Ishikawa (cell line): ENCODE data around the gene WWOX.

Source experiments
- CEBPB ChIP-seq: IDR thresholded peaks from 2 replicates; pipeline ENCODE4 v1.6.1; 2012
- CREB1 ChIP-seq: IDR thresholded peaks from 2 replicates; pipeline ENCODE4 v1.6.1; 2012; ENCODE audit warnings: low read depth
- EGR1 ChIP-seq: IDR thresholded peaks from 2 replicates; pipeline ENCODE4 v1.6.1; 2012
- EP300 ChIP-seq: IDR thresholded peaks from 2 replicates; pipeline ENCODE4 v1.6.1; 2012; ENCODE audit warnings: borderline replicate concordance
- FOXM1 ChIP-seq: IDR thresholded peaks from 2 replicates; pipeline ENCODE4 v1.6.1; 2012; ENCODE audit warnings: low read depth, borderline replicate concordance
- MAX ChIP-seq: IDR thresholded peaks from 2 replicates; pipeline ENCODE4 v1.6.1; 2012
- NFIC ChIP-seq: IDR thresholded peaks from 2 replicates; pipeline ENCODE4 v1.6.1; 2012
- RAD21 ChIP-seq: IDR thresholded peaks from 2 replicates; pipeline ENCODE4 v1.6.1; 2012; ENCODE audit warnings: low read depth
- REST ChIP-seq: IDR thresholded peaks from 2 replicates; pipeline ENCODE4 v1.6.1; 2012; ENCODE audit warnings: low read depth, mild to moderate bottlenecking
- TAF1 ChIP-seq: IDR thresholded peaks from 2 replicates; pipeline ENCODE4 v1.6.1; 2012; ENCODE audit warnings: low read depth, mild to moderate bottlenecking
- TCF12 ChIP-seq: IDR thresholded peaks from 2 replicates; pipeline ENCODE4 v1.6.1; 2012; ENCODE audit warnings: low read depth
- TEAD4 ChIP-seq: IDR thresholded peaks from 2 replicates; pipeline ENCODE4 v1.6.1; 2012
- USF1 ChIP-seq: IDR thresholded peaks from 2 replicates; pipeline ENCODE4 v1.6.1; 2012
- YY1 ChIP-seq: IDR thresholded peaks from 2 replicates; pipeline ENCODE4 v1.6.1; 2012; ENCODE audit warnings: low read depth

- TF ChIP-seq MAX (no peak), RAD21 (no peak), CREB1 (no peak), EP300 (no peak), EGR1 (no peak), REST (no peak), FOXM1 (no peak), NFIC (no peak), CEBPB (no peak), TAF1 (no peak), TCF12 (no peak), USF1 (no peak), YY1 (no peak), TEAD4 (no peak)
Measured at GRCh38 chr16:78836802-78837491, 737.5 kb downstream of the WWOX start.
